ENCODE data around the gene CLDN4. TPM values are rescaled to one million over a fixed set of nuclear protein-coding genes. Genes with fewer than 3 reads are reported as not detected.
"Not testable (repeated sequence)": the region's sequence is repeated elsewhere in the genome, so short reads cannot be mapped to it uniquely, and the experiment has no call there.

Gene CLDN4
- total RNA-seq, 2 donors from 2014 or later: 0.10 to 0.57 TPM

GRCh38 chr7:73820013-73820412, 10.8 kb upstream of the CLDN4 start:
- no peak overlapping the region for H3K27ac Mint-ChIP-seq
- no peak for DNase-seq (ENCODE audit: low spot score in 2 of 2)
- no peaks in the 10 kb centered on the region for H3K9me3 Mint-ChIP-seq
- ATAC-seq: no peak
- H3K36me3 Mint-ChIP-seq: no peaks in the 10 kb centered on the region

GRCh38 chr7:73821597-73822285, 9.1 kb upstream of the CLDN4 start:
- not testable (repeated sequence) for H3K9me3 Mint-ChIP-seq; DNase-seq (ENCODE audit: low spot score in 2 of 2); H3K36me3 Mint-ChIP-seq; ATAC-seq; H3K27ac Mint-ChIP-seq

GRCh38 chr7:73822319-73823173, 8.2 kb upstream of the CLDN4 start:
- no peaks in the 10 kb centered on the region for H3K9me3 Mint-ChIP-seq
- H3K27ac Mint-ChIP-seq: no peak overlapping the region
- no peaks in the 10 kb centered on the region for H3K36me3 Mint-ChIP-seq
- ATAC-seq (no peak), DNase-seq (ENCODE audit: low spot score in 2 of 2) (no peak)

- Mint-ChIP-seq H3K27ac (no peak overlapping the region), H3K36me3 (no peaks in the 10 kb centered on the region), H3K9me3 (no peaks in the 10 kb centered on the region)
- no peak for DNase-seq (ENCODE audit: low spot score in 2 of 2)
- no peak for ATAC-seq
Observed at GRCh38 chr7:73823257-73823656, 7.5 kb upstream of the CLDN4 start.

GRCh38 chr7:73823873-73824592, 6.8 kb upstream of the CLDN4 start:
- ATAC-seq (no peak), DNase-seq (ENCODE audit: low spot score in 2 of 2) (no peak)
- H3K9me3 Mint-ChIP-seq: no peaks in the 10 kb centered on the region

GRCh38 chr7:73824986-73825385, 5.8 kb upstream of the CLDN4 start:
- H3K27ac Mint-ChIP-seq: no peak overlapping the region
- ATAC-seq (no peak), DNase-seq (ENCODE audit: low spot score in 2 of 2) (no peak)
- H3K9me3 Mint-ChIP-seq: no peaks in the 10 kb centered on the region
- no peaks in the 10 kb centered on the region for H3K36me3 Mint-ChIP-seq

More at GRCh38 chr7:73823873-73824592, 6.8 kb upstream of the CLDN4 start:
- Mint-ChIP-seq H3K27ac (no peak overlapping the region), H3K36me3 (no peaks in the 10 kb centered on the region)

- peak in 1 of 2 donors; percentile 8 for ATAC-seq
- DNase-seq (ENCODE audit: low spot score in 2 of 2): no peak
- Mint-ChIP-seq H3K36me3 (no peaks in the 10 kb centered on the region), H3K27ac (no peak overlapping the region), H3K9me3 (no peaks in the 10 kb centered on the region)
Observed at GRCh38 chr7:73827567-73828106, 3.2 kb upstream of the CLDN4 start.

- no peaks in the 10 kb centered on the region for H3K36me3 Mint-ChIP-seq
- no peaks in the 10 kb centered on the region for H3K9me3 Mint-ChIP-seq
- H3K27ac Mint-ChIP-seq: peak overlapping the region in 1 of 2 donors; percentile 23
- DNase-seq (ENCODE audit: low spot score in 2 of 2) (no peak), ATAC-seq (peak; percentile 82 to 87)
Observed at GRCh38 chr7:73828107-73828803, 2.5 kb upstream of the CLDN4 start.

GRCh38 chr7:73828972-73829371, 1.8 kb upstream of the CLDN4 start:
- H3K27ac Mint-ChIP-seq: peak overlapping the region; percentile 23 to 60
- no peak for ATAC-seq
- no peak for DNase-seq (ENCODE audit: low spot score in 2 of 2)

GRCh38 chr7:73829505-73829904, 1.3 kb upstream of the CLDN4 start:
- H3K27ac Mint-ChIP-seq: no peak overlapping the region
- H3K36me3 Mint-ChIP-seq: no peaks in the 10 kb centered on the region
- H3K9me3 Mint-ChIP-seq: no peaks in the 10 kb centered on the region
- DNase-seq (ENCODE audit: low spot score in 2 of 2) (no peak), ATAC-seq (no peak)

More at GRCh38 chr7:73828972-73829371, 1.8 kb upstream of the CLDN4 start:
- no peaks in the 10 kb centered on the region for H3K36me3 Mint-ChIP-seq
- no peaks in the 10 kb centered on the region for H3K9me3 Mint-ChIP-seq

- ATAC-seq (no peak), DNase-seq (ENCODE audit: low spot score in 2 of 2) (no peak)
- Mint-ChIP-seq H3K27ac (no peak overlapping the region), H3K36me3 (no peaks in the 10 kb centered on the region), H3K9me3 (no peaks in the 10 kb centered on the region)
Observed at GRCh38 chr7:73829921-73830680, 695 bp upstream of the CLDN4 start.

GRCh38 chr7:73831584-73831833, 713 bp downstream of the CLDN4 start:
- DNase-seq (ENCODE audit: low spot score in 2 of 2): no peak
- no peak for ATAC-seq
- H3K27ac Mint-ChIP-seq: no peak overlapping the region
- H3K9me3 Mint-ChIP-seq: no peaks in the 10 kb centered on the region
- no peaks in the 10 kb centered on the region for H3K36me3 Mint-ChIP-seq

- no peaks in the 10 kb centered on the region for H3K9me3 Mint-ChIP-seq
- no peak overlapping the region for H3K27ac Mint-ChIP-seq
- DNase-seq (ENCODE audit: low spot score in 2 of 2) (no peak), ATAC-seq (no peak)
- no peaks in the 10 kb centered on the region for H3K36me3 Mint-ChIP-seq
Observed at GRCh38 chr7:73831834-73832651, 1.2 kb downstream of the CLDN4 start.

- Mint-ChIP-seq H3K27ac (no peak overlapping the region), H3K36me3 (no peaks in the 10 kb centered on the region), H3K9me3 (no peaks in the 10 kb centered on the region)
- no peak for DNase-seq (ENCODE audit: low spot score in 2 of 2)
- ATAC-seq: no peak
Observed at GRCh38 chr7:73832806-73833205, 2.0 kb downstream of the CLDN4 start.

GRCh38 chr7:73833251-73833919, 2.6 kb downstream of the CLDN4 start:
- Mint-ChIP-seq H3K36me3 (no peaks in the 10 kb centered on the region), H3K9me3 (no peaks in the 10 kb centered on the region), H3K27ac (peak overlapping the region in 1 of 2 donors; percentile 67)
- no peak for ATAC-seq
- no peak for DNase-seq (ENCODE audit: low spot score in 2 of 2)

All from activated naive CD4-positive, alpha-beta T cell treated with anti-CD3 and anti-CD28 coated beads, Interleukin-2, amount 50 U/mL, for 72 hours (primary cell).